Colonic mucosa (tissue), 4 donors: ENCODE measurements around the gene ZNF23. TPM values are rescaled to one million over a fixed set of nuclear protein-coding genes. Genes with fewer than 3 reads are reported as not detected.

Experiments used
- DNase-seq: peaks from one replicate; pipeline ENCODE4 v3.0.0-alpha.2; 2020
- H3K27ac ChIP-seq: fragments of 200-600 bp; one replicate; pipeline ENCODE4 v1.8.0; 2021
- H3K27me3 ChIP-seq: fragments of 200-600 bp; one replicate; pipeline ENCODE4 v1.8.0; 2021
- H3K36me3 ChIP-seq: fragments of 200-600 bp; one replicate; pipeline ENCODE4 v1.8.0; 2021
- H3K4me1 ChIP-seq: fragments of 200-600 bp; one replicate; pipeline ENCODE4 v1.8.0; 2021; ENCODE audit warnings: mild to moderate bottlenecking
- H3K4me3 ChIP-seq: fragments of 200-600 bp; one replicate; pipeline ENCODE4 v1.8.0; 2021
- H3K9ac ChIP-seq, 2 donors: one replicate each; pipeline ENCODE4 v1.7.0; 2013; ENCODE audit warnings: control low read depth in 2 of 2, low read depth in 2 of 2, low read length in 2 of 2
- H3K9me3 ChIP-seq: fragments of 200-600 bp; one replicate; pipeline ENCODE4 v1.8.0; 2021
- intact Hi-C: fragments of 100-400 bp; cut with DNase I; formaldehyde crosslinking; loops from one replicate; pipeline ENCODE4 v1.14.1; 2022
- total RNA-seq, 2 donors: library from RNA; stranded (reverse); fragmentation: NEBNext Ultra II Directional in 1 of 2; extraction: Animal tissue kit (Norgen Biotek cat#: 25700) in 1 of 2; gene quantifications; one replicate each; pipeline ENCODE4 v1.2.1, GENCODE V29; 2021
- TF ChIP-seq, protein P1 (sequence below): fragments of 200-600 bp; IDR thresholded peaks from one replicate; pipeline ENCODE4 v1.8.0; 2022; ENCODE audit warnings: antibody characterized with exemption, mild to moderate bottlenecking
- donor health status: healthy.
- donor health status: DM: no; HTN: no; CAD: no.
- donor health status: DM: no; HTN: no; CAD: no.

The ZNF23 gene
- total RNA-seq, 2 donors from 2014 or later: 5.8 to 6.4 TPM

DNA sequence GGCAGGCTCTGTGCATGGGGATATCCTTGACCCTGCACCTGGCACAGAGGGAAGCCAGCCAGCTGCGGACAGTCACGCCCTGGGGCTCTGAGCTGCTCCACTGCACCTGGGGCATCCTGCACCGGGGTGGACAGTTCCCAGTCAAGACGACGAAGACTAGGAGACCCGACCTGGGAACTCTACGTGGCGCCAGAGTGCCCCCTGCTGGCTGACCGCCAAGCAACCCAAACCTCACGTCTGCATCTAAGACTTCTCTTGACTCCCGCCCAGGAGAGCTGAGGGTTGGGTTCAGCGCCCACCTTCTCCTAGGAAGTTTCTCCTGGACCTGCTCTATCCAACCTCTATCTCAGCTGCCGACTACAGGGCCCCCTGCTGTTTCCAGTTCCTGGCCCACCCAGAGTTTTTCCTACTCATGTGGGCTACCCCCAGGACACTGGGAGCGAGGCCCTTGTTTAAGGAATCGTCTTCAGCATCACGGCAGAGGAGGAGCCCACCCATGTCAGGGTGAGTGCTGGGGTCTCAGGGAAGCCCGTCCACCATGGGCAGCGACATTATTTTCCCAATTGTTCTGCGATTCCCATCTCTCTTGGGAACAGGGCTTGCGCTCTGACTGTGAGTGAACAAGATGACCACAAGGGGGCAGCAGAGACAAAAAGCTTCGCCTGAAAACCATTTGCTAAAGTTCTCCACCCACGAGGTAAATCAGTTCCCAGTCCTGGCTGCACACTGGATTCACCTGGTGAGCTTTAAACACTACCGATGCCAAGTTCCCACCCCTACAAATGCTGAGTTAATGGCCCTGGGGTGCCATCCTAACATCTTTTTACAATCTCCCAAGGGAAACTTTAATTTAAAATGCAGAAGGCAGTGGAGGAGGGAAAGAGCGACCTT is 49.5 kb downstream of the ZNF23 start:
- TF ChIP-seq, protein P1, sequence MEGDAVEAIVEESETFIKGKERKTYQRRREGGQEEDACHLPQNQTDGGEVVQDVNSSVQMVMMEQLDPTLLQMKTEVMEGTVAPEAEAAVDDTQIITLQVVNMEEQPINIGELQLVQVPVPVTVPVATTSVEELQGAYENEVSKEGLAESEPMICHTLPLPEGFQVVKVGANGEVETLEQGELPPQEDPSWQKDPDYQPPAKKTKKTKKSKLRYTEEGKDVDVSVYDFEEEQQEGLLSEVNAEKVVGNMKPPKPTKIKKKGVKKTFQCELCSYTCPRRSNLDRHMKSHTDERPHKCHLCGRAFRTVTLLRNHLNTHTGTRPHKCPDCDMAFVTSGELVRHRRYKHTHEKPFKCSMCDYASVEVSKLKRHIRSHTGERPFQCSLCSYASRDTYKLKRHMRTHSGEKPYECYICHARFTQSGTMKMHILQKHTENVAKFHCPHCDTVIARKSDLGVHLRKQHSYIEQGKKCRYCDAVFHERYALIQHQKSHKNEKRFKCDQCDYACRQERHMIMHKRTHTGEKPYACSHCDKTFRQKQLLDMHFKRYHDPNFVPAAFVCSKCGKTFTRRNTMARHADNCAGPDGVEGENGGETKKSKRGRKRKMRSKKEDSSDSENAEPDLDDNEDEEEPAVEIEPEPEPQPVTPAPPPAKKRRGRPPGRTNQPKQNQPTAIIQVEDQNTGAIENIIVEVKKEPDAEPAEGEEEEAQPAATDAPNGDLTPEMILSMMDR: peak; percentile 87
- intact Hi-C loops: loop anchor here (5.0 kb wide), 2 partner anchors 85 to 200 kb away; no protein-coding TSS in a partner anchor
- no peaks in the 10 kb centered on the region for H3K9me3 ChIP-seq
- no peaks in the 10 kb centered on the region for H3K36me3 ChIP-seq
- H3K9ac ChIP-seq: no peak overlapping the region
- H3K27ac ChIP-seq: no peak overlapping the region
- H3K4me1 ChIP-seq: no peaks in the 10 kb centered on the region
- no peak overlapping the region for H3K4me3 ChIP-seq
- H3K27me3 ChIP-seq: no peaks in the 10 kb centered on the region
- DNase-seq: peak; percentile 80

DNA sequence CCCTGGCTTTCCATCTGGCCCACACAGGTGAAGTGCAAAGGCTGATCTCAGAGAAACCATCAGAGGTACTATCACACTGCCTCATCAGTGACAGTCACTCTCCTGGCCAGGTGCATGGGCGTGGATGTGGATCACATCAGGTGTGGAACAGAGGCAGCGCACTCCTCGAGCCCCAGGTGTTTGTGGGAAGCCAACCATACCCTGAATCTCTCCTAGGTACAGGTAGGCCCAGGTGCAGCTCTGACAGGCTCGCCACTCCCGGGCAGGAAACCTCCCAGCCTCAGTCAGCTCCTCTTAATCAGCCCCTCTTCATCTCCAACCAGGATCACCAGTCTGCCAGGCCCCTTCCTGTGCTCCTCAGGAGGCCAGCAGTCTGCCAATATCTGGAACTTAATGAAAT is 51.9 kb downstream of the ZNF23 start:
- intact Hi-C loops: loop anchor here (5.0 kb wide), 2 partner anchors 87 to 202 kb away; no protein-coding TSS in a partner anchor

DNA sequence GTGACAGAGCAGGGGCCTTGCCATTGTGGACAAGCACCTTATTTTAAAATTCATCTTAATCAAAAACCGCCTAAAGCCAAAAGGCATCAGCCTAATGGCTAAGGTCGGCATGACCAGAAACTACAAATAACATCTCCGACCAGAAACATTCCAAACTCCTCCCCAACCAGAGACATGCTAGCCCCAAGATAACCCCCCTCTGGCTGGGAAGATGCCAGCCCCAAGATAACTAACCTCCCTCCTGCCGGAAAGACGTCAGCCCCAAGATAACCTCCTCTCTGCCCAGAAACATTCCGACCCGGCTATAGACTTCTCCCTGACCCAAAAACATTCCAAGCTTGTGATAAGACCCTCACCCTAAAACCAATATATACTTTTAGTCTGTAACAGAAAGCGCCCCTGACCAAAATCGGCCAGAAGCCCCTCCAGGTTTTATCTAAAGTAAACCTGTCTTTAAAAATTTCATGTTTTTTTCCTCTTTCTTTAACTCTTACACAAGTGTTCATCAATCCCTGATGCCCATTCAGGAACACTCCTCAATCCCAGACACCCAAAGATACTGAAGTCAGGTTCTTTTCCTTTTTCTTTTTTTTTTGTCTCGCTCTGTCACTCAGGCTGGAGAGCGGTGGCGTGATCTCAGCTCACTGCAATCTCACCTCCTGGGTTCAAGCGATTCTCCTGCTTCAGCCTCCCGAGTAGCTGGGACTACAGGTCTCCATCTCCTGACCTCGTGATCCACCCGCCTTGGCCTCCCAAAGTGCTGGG is 52.9 kb downstream of the ZNF23 start:
- Histone ChIP-seq H3K27ac (no peak overlapping the region), H3K4me3 (no peak overlapping the region), H3K36me3 (no peaks in the 10 kb centered on the region), H3K9me3 (no peaks in the 10 kb centered on the region), H3K9ac (no peak overlapping the region), H3K4me1 (no peaks in the 10 kb centered on the region), H3K27me3 (no peaks in the 10 kb centered on the region)
- TF ChIP-seq, protein P1: no peak
- DNase-seq: no peak
- intact Hi-C loops: no loop called here

More for the DNA sequence above, 51.9 kb downstream of the ZNF23 start:
- DNase-seq: no peak
- no peak overlapping the region for H3K27ac ChIP-seq
- no peaks in the 10 kb centered on the region for H3K27me3 ChIP-seq
- no peaks in the 10 kb centered on the region for H3K9me3 ChIP-seq
- no peak overlapping the region for H3K9ac ChIP-seq
- TF ChIP-seq, protein P1: no peak
- no peak overlapping the region for H3K4me3 ChIP-seq
- no peaks in the 10 kb centered on the region for H3K4me1 ChIP-seq
- H3K36me3 ChIP-seq: no peaks in the 10 kb centered on the region

DNA sequence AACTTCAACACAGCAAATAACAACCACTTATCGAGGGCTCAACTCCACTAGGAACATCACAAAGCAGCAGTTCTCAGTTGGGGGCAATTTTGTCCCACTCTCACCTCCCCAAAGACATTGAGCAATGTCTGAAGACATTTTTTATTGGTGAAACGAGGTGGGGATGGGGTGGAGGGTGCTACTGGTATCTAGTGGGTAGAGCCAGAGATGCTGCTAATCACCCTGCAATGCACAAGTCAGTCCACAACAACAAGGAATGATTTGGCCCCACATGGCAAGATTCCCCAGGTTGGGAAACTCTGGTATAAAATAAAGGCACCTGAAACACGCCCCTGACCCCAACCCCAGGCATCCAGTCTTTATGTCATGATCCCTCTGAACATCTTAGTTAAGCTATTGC is 53.5 kb downstream of the ZNF23 start:
- Histone ChIP-seq H3K36me3 (no peaks in the 10 kb centered on the region), H3K4me3 (no peak overlapping the region), H3K27me3 (no peaks in the 10 kb centered on the region), H3K4me1 (no peaks in the 10 kb centered on the region), H3K9ac (no peak overlapping the region), H3K9me3 (no peaks in the 10 kb centered on the region), H3K27ac (no peak overlapping the region)
- no peak for DNase-seq
- intact Hi-C loops: no loop called here
- TF ChIP-seq, protein P1: no peak

DNA sequence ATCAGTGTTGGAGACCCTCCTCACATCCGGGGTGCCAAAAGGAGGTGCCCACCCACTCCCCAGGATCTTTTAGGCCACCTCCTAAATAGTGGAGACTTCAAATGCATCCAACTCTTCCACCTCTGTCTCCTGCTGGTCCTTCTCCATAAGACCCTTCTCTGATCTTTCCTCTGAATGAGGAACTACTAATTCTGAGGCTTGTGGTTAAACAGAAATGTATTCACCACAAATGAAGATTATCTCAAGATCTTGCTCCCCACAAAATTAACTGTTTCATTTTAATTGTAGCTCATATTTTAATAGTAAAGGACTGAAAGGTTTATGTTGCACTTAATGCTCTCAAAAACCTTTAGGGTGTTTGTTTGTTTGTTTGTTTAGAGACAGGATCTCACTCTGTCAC is 54.3 kb downstream of the ZNF23 start:
- intact Hi-C loops: no loop called here
- H3K4me1 ChIP-seq: no peaks in the 10 kb centered on the region
- DNase-seq: no peak
- TF ChIP-seq, protein P1: no peak
- H3K36me3 ChIP-seq: no peaks in the 10 kb centered on the region
- H3K4me3 ChIP-seq: no peak overlapping the region
- H3K9ac ChIP-seq: no peak overlapping the region
- H3K27me3 ChIP-seq: no peaks in the 10 kb centered on the region
- no peaks in the 10 kb centered on the region for H3K9me3 ChIP-seq
- no peak overlapping the region for H3K27ac ChIP-seq
